Activated naive CD8-positive, alpha-beta T cell treated with anti-CD3 and anti-CD28 coated beads, Interleukin-2, amount 50 U/mL, for 24 hours (primary cell): ENCODE data around the gene EPB41L1.
"Not testable (repeated sequence)": the region's sequence is repeated elsewhere in the genome, so short reads cannot be mapped to it uniquely, and the experiment has no call there.

Experiments
- ATAC-seq: fragments of 150-1000 bp; cut with Tn5 transposase; one replicate; pipeline ENCODE4 v1.10.0; 2021
- DNase-seq: peaks from one replicate; pipeline ENCODE4 v3.0.0; 2021
- H3K27ac Mint-ChIP-seq: one replicate; pipeline ENCODE4 v1.8.0; 2021; ENCODE audit warnings: mild to moderate bottlenecking, mixed read lengths
- H3K27me3 Mint-ChIP-seq: one replicate; pipeline ENCODE4 v1.8.0; 2021; ENCODE audit warnings: mixed read lengths
- H3K36me3 Mint-ChIP-seq: one replicate; pipeline ENCODE4 v1.8.0; 2021; ENCODE audit warnings: low read depth, mixed read lengths
- H3K4me1 Mint-ChIP-seq: one replicate; pipeline ENCODE4 v1.8.0; 2021; ENCODE audit warnings: mixed read lengths
- H3K4me3 Mint-ChIP-seq: one replicate; pipeline ENCODE4 v1.8.0; 2021; ENCODE audit warnings: mild to moderate bottlenecking, moderate library complexity, mixed read lengths
- H3K9me3 Mint-ChIP-seq: one replicate; pipeline ENCODE4 v1.8.0; 2021; ENCODE audit warnings: mixed read lengths

The EPB41L1 gene

DNA sequence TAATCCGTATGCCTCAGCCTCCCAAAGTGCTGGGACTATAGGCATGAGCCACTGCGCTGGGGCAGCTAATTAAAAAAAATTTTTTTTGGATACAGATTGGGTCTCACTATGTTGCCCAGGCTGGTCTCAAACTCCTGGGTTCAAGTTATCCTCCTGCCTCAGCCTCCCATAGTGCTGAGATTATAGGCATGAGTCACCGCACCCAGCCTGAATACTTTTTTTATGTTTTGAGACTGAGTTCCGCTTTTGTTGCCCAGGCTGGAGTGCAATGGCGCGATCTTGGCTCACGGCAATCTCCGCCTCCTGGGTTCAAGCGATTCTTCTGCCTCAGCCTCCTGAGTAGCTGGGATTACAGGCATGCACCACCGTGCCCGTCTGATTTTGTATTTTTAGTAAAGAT lies 17.2 kb upstream of the EPB41L1 start:
- H3K27me3 Mint-ChIP-seq, H3K4me1 Mint-ChIP-seq, H3K4me3 Mint-ChIP-seq, H3K36me3 Mint-ChIP-seq, H3K27ac Mint-ChIP-seq, H3K9me3 Mint-ChIP-seq, DNase-seq, ATAC-seq: not testable (repeated sequence)

DNA sequence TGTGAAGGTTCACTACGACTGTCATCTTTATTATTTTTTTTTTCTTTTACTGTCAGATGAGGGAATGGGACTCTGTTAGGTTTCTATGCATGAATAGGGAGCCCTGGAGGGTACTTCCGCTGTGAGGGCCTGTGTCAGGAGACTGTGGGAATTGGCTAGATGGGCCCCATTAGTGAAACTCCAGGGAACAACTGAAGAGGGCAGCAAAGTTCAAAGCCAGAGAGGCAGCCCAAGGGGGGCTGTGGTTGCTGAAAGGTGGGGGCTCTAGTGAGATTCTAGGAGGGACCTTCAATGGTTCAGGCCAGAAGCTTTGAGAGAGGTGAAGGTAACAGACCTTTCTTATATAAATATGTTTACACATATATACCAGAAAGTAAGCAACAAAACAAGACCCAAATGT lies 13.2 kb upstream of the EPB41L1 start:
- H3K27ac Mint-ChIP-seq: no peak overlapping the region
- DNase-seq: no peak
- no peak overlapping the region for H3K4me3 Mint-ChIP-seq
- H3K4me1 Mint-ChIP-seq: peaks cover 6% of the 10 kb centered on the region
- no peaks in the 10 kb centered on the region for H3K36me3 Mint-ChIP-seq
- peaks cover 11% of the 10 kb centered on the region for H3K27me3 Mint-ChIP-seq
- no peaks in the 10 kb centered on the region for H3K9me3 Mint-ChIP-seq
- ATAC-seq: no peak

DNA sequence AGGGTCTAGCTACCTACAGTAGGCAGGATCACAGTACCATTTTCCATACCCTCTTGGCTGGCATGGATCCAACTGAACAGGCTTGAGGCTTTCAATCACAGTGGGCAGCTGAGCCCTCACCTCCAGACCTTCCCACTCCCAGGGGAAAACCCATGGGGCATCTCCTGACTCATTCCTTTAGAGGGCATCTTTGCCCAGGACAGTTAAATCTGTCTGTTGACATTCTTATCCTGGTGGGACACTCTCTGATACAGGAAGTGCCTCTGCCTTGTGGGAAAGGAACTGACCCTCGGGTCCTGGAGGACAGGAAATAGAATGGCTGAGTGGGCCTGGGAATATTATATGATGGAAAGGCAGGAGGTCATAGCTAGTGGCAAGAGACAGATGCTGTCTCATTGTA lies 10.2 kb upstream of the EPB41L1 start:
- ATAC-seq (no peak), DNase-seq (no peak)
- Mint-ChIP-seq H3K36me3 (no peaks in the 10 kb centered on the region), H3K4me1 (peaks cover 6% of the 10 kb centered on the region), H3K4me3 (no peak overlapping the region), H3K27ac (no peak overlapping the region), H3K27me3 (peaks cover 15% of the 10 kb centered on the region), H3K9me3 (no peaks in the 10 kb centered on the region)

DNA sequence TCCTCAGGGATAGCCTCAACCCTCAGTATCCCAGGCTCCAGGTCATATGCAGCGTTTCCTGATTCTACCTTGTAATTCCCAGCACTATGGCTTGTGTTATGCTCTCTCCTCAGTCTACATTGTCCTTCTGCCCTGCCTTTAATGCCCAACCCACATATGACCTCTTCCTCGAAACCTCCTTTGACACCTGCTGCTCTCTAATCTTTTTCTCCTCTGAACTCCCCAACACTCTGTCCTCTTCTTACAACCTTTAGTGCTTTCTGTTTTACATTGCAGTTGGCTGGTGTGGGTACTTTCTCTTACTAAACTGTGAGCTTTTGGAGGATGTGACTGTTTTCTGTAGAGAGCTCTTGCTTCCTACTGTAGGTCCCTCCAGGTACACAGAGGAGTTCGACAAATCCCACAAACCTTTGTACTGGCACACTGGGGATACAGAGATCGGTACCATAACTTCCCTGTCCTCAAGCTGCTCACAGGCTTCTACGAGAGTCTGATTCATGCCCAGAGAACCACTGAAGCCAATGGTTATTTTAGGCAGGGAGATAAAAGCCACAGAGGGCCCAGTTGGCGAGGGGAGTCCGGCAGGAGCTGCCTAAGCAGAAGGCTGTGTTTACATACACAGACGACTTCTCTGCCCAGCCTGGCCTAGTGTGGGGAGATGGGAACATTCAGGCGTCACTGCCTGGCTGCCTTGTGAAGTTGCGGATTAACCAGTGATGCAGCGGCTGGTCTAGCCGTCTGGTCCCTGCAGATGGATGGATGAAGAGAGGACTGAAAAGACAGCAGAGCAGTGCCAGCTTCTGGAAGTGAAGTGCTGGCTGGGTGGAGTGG lies 8.4 kb upstream of the EPB41L1 start:
- H3K9me3 Mint-ChIP-seq: no peaks in the 10 kb centered on the region
- no peak for ATAC-seq

DNA sequence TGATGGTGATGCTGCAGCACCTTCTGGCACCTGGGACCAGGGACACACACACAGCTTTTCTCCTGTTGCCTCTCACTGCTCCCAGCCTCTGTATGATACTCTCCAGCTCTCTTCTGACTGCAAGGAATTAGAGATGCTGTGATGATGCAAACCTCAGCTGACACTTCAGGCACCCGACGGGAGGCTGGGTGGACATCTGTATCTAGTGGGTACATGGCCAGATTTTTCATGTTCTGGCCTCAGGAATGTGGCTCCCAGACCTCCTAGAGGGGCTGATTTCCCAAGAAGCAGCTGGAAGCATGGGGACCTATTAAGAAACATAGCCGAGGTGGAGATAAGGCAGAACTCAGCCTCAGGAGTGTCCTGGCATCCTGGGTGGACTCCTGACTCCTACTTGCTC lies 6.8 kb upstream of the EPB41L1 start:
- H3K27me3 Mint-ChIP-seq: peaks cover 13% of the 10 kb centered on the region
- no peak for DNase-seq
- no peak overlapping the region for H3K4me3 Mint-ChIP-seq
- no peaks in the 10 kb centered on the region for H3K9me3 Mint-ChIP-seq
- H3K36me3 Mint-ChIP-seq: no peaks in the 10 kb centered on the region
- no peak overlapping the region for H3K27ac Mint-ChIP-seq
- ATAC-seq: no peak
- peaks cover 5% of the 10 kb centered on the region for H3K4me1 Mint-ChIP-seq

More for the DNA sequence above, 8.4 kb upstream of the EPB41L1 start:
- H3K4me1 Mint-ChIP-seq: peaks cover 6% of the 10 kb centered on the region
- no peak for DNase-seq
- H3K36me3 Mint-ChIP-seq: no peaks in the 10 kb centered on the region
- H3K27ac Mint-ChIP-seq: no peak overlapping the region
- no peak overlapping the region for H3K4me3 Mint-ChIP-seq
- peaks cover 13% of the 10 kb centered on the region for H3K27me3 Mint-ChIP-seq

DNA sequence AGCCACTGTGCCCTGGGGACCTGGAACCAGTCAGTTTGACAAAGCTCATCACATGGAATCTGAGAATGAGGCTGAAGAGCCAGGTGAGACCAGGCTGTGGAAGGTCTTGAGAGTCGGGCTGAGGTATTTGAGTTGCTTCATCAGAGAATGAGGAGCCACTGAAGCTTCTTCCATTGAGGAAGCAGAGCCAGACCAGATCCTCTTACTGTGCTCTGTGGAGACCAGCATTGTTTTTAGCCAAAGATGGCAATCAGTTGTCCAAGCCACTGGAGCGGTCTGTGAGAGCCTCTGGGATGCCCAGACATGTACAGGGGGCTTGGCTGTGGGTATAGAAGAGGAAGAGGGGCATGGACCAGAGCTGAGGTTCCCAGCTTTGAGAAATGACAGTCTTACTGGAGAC lies 6.1 kb upstream of the EPB41L1 start:
- Mint-ChIP-seq H3K27me3 (peaks cover 19% of the 10 kb centered on the region), H3K4me1 (no peaks in the 10 kb centered on the region), H3K36me3 (no peaks in the 10 kb centered on the region), H3K27ac (no peak overlapping the region), H3K4me3 (no peak overlapping the region), H3K9me3 (no peaks in the 10 kb centered on the region)
- DNase-seq (no peak), ATAC-seq (no peak)

DNA sequence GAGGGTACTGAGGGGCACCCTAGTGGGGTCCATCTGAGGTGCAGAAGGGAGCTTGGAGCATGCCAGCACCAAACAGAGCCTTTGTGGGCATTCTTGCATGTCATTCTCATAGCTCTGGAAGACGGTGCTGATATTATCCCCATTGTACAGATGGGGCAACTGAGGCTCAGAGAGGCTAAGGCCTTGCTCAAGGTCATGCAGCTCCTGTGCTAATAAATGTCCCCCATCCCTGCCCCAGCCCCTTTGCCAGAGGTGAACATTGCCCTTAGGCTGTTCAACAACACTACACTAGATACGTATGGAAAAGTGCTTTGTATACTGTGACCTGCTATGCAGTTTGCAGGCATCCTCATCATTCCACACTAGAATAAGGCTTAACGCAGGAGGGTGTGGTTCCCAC lies 5.5 kb upstream of the EPB41L1 start:
- Mint-ChIP-seq H3K27ac (no peak overlapping the region), H3K36me3 (no peaks in the 10 kb centered on the region), H3K4me3 (no peak overlapping the region), H3K9me3 (no peaks in the 10 kb centered on the region), H3K4me1 (no peaks in the 10 kb centered on the region), H3K27me3 (peaks cover 24% of the 10 kb centered on the region)
- DNase-seq (no peak), ATAC-seq (no peak)

DNA sequence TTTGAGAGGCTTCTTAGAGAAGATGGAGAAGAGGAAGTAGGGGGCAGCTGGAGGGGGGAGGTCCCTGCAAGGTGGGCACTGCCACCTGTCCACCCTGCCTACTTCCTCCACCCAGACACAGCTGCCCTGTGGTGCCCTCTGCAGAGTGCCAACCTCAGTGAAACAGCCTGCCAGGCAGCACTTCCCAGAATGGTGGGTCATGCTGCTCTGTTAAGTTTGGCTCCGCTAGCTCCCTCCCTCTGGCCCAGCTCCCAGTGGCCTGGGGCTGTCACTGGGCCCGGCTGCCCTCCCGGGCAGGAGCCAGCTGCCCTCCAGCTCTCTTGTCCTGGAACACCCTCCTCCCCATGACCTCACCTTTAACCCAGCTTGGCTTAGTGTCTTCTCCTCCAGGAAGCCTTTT lies 5.1 kb upstream of the EPB41L1 start:
- H3K4me3 Mint-ChIP-seq: no peak overlapping the region
- H3K27ac Mint-ChIP-seq: no peak overlapping the region
- H3K9me3 Mint-ChIP-seq: no peaks in the 10 kb centered on the region
- DNase-seq: no peak
- H3K27me3 Mint-ChIP-seq: peaks cover 24% of the 10 kb centered on the region
- no peaks in the 10 kb centered on the region for H3K4me1 Mint-ChIP-seq
- H3K36me3 Mint-ChIP-seq: no peaks in the 10 kb centered on the region
- no peak for ATAC-seq

DNA sequence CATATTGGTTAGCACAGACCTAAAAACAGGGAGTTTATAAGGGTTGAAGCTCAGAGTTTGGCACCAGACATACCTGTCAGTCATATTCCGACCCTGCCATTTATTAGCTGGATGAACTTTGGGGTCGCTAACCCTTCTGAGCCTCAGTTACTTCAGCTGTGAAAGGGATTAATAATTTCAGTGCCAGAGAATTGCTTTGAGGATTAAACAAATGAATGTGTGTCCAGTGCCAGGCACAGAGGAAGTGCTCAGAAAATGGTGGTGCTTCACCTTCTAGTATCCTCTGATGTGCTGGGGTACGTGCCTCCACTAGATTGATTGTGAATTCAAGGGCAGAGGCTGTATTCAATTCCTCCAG lies 4.1 kb upstream of the EPB41L1 start:
- Mint-ChIP-seq H3K4me1 (peaks cover 2% of the 10 kb centered on the region), H3K36me3 (no peaks in the 10 kb centered on the region), H3K27ac (no peak overlapping the region), H3K9me3 (no peaks in the 10 kb centered on the region), H3K4me3 (no peak overlapping the region), H3K27me3 (peaks cover 28% of the 10 kb centered on the region)
- ATAC-seq: no peak
- no peak for DNase-seq

DNA sequence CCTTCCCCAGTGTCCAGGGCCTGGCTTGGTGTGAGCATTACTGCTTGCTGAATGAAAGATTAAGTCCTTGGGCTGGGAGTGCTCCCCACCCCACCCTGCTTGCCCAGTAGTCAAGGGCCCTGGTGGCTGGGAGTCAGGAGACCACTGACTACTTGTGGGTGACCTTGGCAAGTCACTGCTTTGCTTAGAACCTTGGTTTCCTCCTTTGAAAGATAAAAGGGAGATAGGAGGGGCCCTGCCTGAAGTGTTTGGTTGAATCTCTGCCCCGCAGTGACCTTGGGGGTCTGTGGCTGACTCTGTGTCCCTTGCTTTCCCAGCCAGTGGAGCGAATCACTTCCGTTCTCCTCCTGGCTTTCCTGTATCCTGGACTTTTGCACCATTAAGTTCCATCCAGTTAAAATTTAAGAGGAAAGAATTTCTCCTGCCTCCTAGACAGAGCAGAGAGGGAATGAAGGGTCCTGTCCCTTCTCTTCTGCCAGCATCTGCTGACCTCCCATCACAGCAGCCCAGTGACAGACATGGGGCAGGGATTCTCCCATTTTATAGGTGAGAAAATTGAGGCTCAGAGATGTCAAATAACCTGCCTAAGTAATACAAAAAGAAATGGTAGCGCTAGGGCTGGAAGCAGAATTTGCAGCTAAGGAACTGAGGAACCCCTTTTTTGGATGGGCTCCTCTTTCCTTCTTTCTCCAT lies 3.5 kb upstream of the EPB41L1 start:
- H3K27ac Mint-ChIP-seq: no peak overlapping the region
- H3K27me3 Mint-ChIP-seq: peaks cover 22% of the 10 kb centered on the region
- no peak overlapping the region for H3K4me3 Mint-ChIP-seq

DNA sequence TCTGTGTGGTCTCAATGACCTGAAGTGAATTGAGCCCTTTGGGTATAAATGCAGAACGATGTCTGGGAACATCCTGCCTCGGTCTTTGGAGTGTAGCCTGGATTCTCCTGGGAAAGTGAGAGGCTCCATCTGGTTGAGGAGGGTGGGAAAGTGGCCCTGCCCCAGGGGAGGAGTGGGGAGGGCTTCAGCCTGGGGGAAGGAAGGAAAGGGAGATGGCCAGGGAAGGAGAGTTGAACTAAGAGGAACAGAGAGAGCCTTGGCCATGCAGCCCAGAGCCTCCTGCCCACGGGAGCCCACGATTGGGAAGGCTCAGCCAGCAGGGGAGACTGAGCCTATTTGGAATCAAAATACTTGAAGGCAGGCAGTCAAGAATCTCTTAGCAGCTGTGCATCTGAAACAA lies 2.3 kb upstream of the EPB41L1 start:
- no peak for ATAC-seq
- Mint-ChIP-seq H3K9me3 (no peaks in the 10 kb centered on the region), H3K4me1 (peaks cover 2% of the 10 kb centered on the region), H3K27me3 (peaks cover 23% of the 10 kb centered on the region), H3K4me3 (no peak overlapping the region), H3K36me3 (no peaks in the 10 kb centered on the region), H3K27ac (no peak overlapping the region)
- DNase-seq: no peak

More for the DNA sequence above, 3.5 kb upstream of the EPB41L1 start:
- peaks cover 2% of the 10 kb centered on the region for H3K4me1 Mint-ChIP-seq
- H3K9me3 Mint-ChIP-seq: no peaks in the 10 kb centered on the region
- no peak for DNase-seq
- no peaks in the 10 kb centered on the region for H3K36me3 Mint-ChIP-seq
- no peak for ATAC-seq

DNA sequence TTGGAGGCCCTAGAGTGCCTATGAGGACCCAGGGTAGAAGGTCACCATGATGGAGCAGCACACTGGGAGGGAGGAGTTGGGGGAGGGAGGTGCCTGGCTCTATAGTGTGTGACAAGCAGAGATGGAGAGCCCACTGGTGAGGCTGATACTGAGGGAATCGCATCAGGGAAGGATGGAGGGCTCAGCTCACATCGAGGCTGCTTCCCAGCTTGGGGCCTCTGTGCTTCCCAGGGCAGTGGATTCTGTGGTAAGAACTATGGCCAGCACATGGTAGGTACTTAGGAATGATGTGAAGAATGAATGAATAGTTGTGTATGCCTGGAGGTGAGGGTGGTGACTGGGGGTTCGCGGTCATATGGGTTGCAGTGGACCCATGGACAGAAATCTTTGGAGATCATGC lies 1.3 kb upstream of the EPB41L1 start:
- DNase-seq (no peak), ATAC-seq (no peak)
- Mint-ChIP-seq H3K4me3 (no peak overlapping the region), H3K36me3 (no peaks in the 10 kb centered on the region), H3K4me1 (peaks cover 2% of the 10 kb centered on the region), H3K27ac (no peak overlapping the region), H3K9me3 (no peaks in the 10 kb centered on the region), H3K27me3 (peaks cover 21% of the 10 kb centered on the region)

DNA sequence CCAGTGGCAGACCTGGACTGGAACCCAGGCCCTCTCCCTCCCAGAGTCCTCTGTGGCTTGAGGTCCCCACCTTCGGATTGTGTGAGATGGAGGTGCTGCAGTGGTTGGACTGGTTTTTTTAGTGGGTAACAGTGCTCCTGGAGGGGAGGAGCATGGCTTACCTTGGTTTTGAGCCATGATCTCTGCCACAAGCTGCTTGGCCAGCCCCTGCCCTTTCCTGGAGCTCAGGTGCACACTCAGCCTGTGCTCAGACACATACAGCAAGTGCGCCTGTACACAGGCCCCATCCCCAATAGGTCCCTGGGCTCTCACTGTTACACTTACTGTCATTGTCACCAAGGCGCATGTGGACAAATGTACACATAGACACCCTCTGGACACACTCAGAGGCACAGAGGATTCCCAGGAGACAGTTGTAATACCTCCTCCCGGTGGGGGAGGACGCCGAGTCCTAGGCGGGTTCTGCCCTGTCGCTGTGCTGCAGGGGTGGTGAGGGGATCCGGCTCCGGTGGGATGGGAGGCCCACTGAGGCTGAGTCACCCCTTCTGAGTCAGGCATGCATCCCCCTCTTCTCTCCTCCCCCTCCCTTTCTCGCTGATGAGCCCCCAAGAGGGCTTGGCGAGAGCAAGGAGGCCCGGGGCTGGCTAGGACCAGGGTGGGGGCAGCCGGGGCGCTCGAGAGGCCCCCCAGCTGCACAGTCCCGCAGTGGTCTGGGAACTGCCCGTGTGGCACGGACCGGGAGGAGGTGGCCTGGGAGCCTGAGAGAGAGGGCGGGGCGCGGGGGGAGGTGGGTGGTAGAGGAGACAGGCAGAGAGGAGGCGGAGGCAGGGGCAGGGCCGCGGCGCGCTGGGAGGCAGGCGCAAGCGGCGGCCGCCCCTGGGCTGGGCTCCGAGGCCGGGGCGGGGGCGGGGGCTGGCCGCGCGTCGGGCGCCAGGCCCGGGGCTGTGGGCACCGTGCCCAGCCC lies 522 bp upstream of the EPB41L1 start:
- H3K4me3 Mint-ChIP-seq: no peak overlapping the region
- no peaks in the 10 kb centered on the region for H3K36me3 Mint-ChIP-seq
- peaks cover 2% of the 10 kb centered on the region for H3K4me1 Mint-ChIP-seq
- ATAC-seq: peak; percentile 48
- no peak overlapping the region for H3K27ac Mint-ChIP-seq
- peak; percentile 33 for DNase-seq
- H3K27me3 Mint-ChIP-seq: peaks cover 21% of the 10 kb centered on the region
- H3K9me3 Mint-ChIP-seq: no peaks in the 10 kb centered on the region

DNA sequence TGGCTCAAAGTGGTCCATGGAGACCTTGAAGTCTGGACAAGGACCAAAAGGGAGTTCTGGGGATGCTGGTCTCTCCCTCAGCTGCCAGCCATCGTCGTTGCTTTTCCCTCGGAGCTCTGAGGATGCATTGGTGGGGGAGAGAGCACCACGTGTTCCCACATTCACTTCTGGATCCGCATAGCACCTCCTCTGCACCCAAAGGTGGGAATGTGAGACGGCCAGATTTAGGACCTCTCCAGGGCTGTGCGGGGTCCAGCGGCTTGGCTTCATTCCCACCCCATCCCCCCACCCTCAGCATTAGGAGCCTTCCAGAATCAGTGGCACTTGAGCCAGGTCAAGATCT lies 1.1 kb downstream of the EPB41L1 start:
- H3K27me3 Mint-ChIP-seq: peaks cover 23% of the 10 kb centered on the region
- H3K27ac Mint-ChIP-seq: no peak overlapping the region
- peaks cover 2% of the 10 kb centered on the region for H3K4me1 Mint-ChIP-seq
- no peak for DNase-seq
- no peak for ATAC-seq
- no peak overlapping the region for H3K4me3 Mint-ChIP-seq
- no peaks in the 10 kb centered on the region for H3K9me3 Mint-ChIP-seq
- no peaks in the 10 kb centered on the region for H3K36me3 Mint-ChIP-seq

DNA sequence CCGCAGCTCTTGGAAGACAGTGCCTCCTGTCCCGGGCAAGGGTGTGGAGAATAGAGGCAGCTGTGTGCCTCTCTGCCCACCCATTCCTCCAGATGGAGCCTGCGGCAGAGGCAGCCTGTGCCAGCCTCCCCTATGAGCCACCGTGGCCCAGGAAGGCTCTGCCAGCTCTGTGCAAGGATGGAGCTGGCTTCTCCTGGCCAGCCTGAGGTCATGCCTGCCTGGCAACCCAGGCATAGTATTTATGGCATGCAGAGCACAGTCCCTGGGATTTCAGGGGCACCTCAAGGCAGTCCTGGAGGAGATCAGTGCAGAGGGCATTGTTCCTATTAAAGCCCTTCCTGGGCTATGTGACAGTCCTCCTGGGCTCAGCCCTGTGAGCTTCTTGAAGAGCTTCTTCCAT lies 1.5 kb downstream of the EPB41L1 start:
- no peaks in the 10 kb centered on the region for H3K9me3 Mint-ChIP-seq
- H3K4me3 Mint-ChIP-seq: no peak overlapping the region
- peaks cover 2% of the 10 kb centered on the region for H3K4me1 Mint-ChIP-seq
- H3K36me3 Mint-ChIP-seq: no peaks in the 10 kb centered on the region
- no peak overlapping the region for H3K27ac Mint-ChIP-seq
- no peak for ATAC-seq
- H3K27me3 Mint-ChIP-seq: peaks cover 23% of the 10 kb centered on the region
- DNase-seq: no peak
